M059J (cell line): ENCODE measurements around the gene ZNF26. TPM values are rescaled to one million over a fixed set of nuclear protein-coding genes. Genes with fewer than 3 reads are reported as not detected.
"Not testable (repeated sequence)": the region's sequence is repeated elsewhere in the genome, so short reads cannot be mapped to it uniquely, and the experiment has no call there.

Experiments used
- DNase-seq: peaks from one replicate; pipeline ENCODE4 v3.0.0-alpha.2; 2012; ENCODE audit warnings: low read depth
- total RNA-seq: library from RNA; depleted of rRNA; stranded (reverse); fragments of >200 nt; shearing (Covaris generic); gene quantifications from 2 replicates; pipeline ENCODE4 v1.2.3, GENCODE V29; 2014

ZNF26 gene
- total RNA-seq, 1 experiment from 2014 or later: 10.7 TPM

- peak; percentile 37 for DNase-seq
Observed at GRCh38 chr12:132955094-132956010, 30.8 kb upstream of the ZNF26 start.

GRCh38 chr12:132956011-132956788 lies 30.0 kb upstream of the ZNF26 start, which contains the start of gene ZNF605:
ZNF605 (minus strand) TSS chr12:132956306; CDS start chr12:132945635, 10,671 bp downstream.
- peak; percentile 83 for DNase-seq

- DNase-seq: not testable (repeated sequence)
Observed at GRCh38 chr12:132961790-132962189, 24.4 kb upstream of the ZNF26 start.

GRCh38 chr12:132963947-132964346 lies 22.2 kb upstream of the ZNF26 start:
- DNase-seq: not testable (repeated sequence)

GRCh38 chr12:132965796-132966195 lies 20.4 kb upstream of the ZNF26 start:
- no peak for DNase-seq

- DNase-seq: no peak
Observed at GRCh38 chr12:132966676-132967415, 19.3 kb upstream of the ZNF26 start.

- no peak for DNase-seq
Observed at GRCh38 chr12:132967736-132968135, 18.4 kb upstream of the ZNF26 start.

GRCh38 chr12:132972374-132972773 lies 13.8 kb upstream of the ZNF26 start:
- no peak for DNase-seq

GRCh38 chr12:132976870-132977269 lies 9.3 kb upstream of the ZNF26 start:
- not testable (repeated sequence) for DNase-seq

- peak; percentile 29 for DNase-seq
Observed at GRCh38 chr12:132986885-132987225, 688 bp downstream of the ZNF26 start.

- DNase-seq: no peak
Observed at GRCh38 chr12:132998741-132999140, 12.6 kb downstream of the ZNF26 start.

GRCh38 chr12:133010657-133011297 lies 24.6 kb downstream of the ZNF26 start:
- peak; percentile 8 for DNase-seq

GRCh38 chr12:133023566-133023965 lies 37.4 kb downstream of the ZNF26 start:
- peak; percentile 9 for DNase-seq

GRCh38 chr12:133026996-133027395 lies 40.8 kb downstream of the ZNF26 start:
- DNase-seq: peak; percentile 56

- DNase-seq: peak; percentile 97
Observed at GRCh38 chr12:133037207-133038005, 51.2 kb downstream of the ZNF26 start, which contains the start of gene ZNF84. ZNF84 (plus strand) TSS chr12:133037509; CDS start chr12:133041468, 3,959 bp downstream.

- DNase-seq: no peak
Observed at GRCh38 chr12:133038118-133038709, 52.0 kb downstream of the ZNF26 start.

GRCh38 chr12:133046698-133047097 lies 60.5 kb downstream of the ZNF26 start:
- DNase-seq: no peak

- no peak for DNase-seq
Observed at GRCh38 chr12:133057446-133057845, 71.3 kb downstream of the ZNF26 start.

- no peak for DNase-seq
Observed at GRCh38 chr12:133058203-133059113, 72.3 kb downstream of the ZNF26 start.
